Stimulated activated CD8-positive, alpha-beta memory T cell treated with anti-CD3 and anti-CD28 coated beads, Interleukin-4, amount 100 ng/mL, for 24 hours (primary cell): Measurements from ENCODE around the gene NGDN.
"Not testable (repeated sequence)": the region's sequence is repeated elsewhere in the genome, so short reads cannot be mapped to it uniquely, and the experiment has no call there.

Experiments used
- DNase-seq: peaks from one replicate; pipeline ENCODE4 v3.0.0-alpha.2; 2020; ENCODE audit warnings: low read depth

The NGDN gene

GRCh38 chr14:23438101-23438971 is 31.2 kb upstream of the NGDN start:
- no peak for DNase-seq

GRCh38 chr14:23439107-23439835 is 30.2 kb upstream of the NGDN start:
- no peak for DNase-seq

GRCh38 chr14:23441076-23441475 is 28.4 kb upstream of the NGDN start:
- no peak for DNase-seq

- DNase-seq, result no peak
Observed at GRCh38 chr14:23442721-23443356, 26.7 kb upstream of the NGDN start.

- no peak for DNase-seq
Observed at GRCh38 chr14:23443411-23443812, 26.1 kb upstream of the NGDN start.

GRCh38 chr14:23443881-23444280 is 25.6 kb upstream of the NGDN start:
- no peak for DNase-seq

- no peak for DNase-seq
Observed at GRCh38 chr14:23444314-23444713, 25.2 kb upstream of the NGDN start.

GRCh38 chr14:23445773-23446172 is 23.7 kb upstream of the NGDN start:
- DNase-seq, result no peak

- no peak for DNase-seq
Observed at GRCh38 chr14:23446291-23446851, 23.1 kb upstream of the NGDN start.

GRCh38 chr14:23447361-23448350 is 21.8 kb upstream of the NGDN start:
- DNase-seq, result no peak

GRCh38 chr14:23449314-23449713 is 20.2 kb upstream of the NGDN start:
- DNase-seq, result no peak

GRCh38 chr14:23450379-23450778 is 19.1 kb upstream of the NGDN start:
- no peak for DNase-seq

- DNase-seq, result no peak
Observed at GRCh38 chr14:23452237-23452636, 17.3 kb upstream of the NGDN start.

- no peak for DNase-seq
Observed at GRCh38 chr14:23454445-23454856, 15.1 kb upstream of the NGDN start.

GRCh38 chr14:23456883-23457586 is 12.5 kb upstream of the NGDN start:
- DNase-seq, result not testable (repeated sequence)

- DNase-seq, result no peak
Observed at GRCh38 chr14:23457587-23458445, 11.7 kb upstream of the NGDN start.

GRCh38 chr14:23460960-23461359 is 8.5 kb upstream of the NGDN start:
- no peak for DNase-seq

GRCh38 chr14:23464700-23465099 is 4.8 kb upstream of the NGDN start:
- DNase-seq, result no peak

- DNase-seq, result no peak
Observed at GRCh38 chr14:23465261-23465660, 4.2 kb upstream of the NGDN start.

- DNase-seq, result no peak
Observed at GRCh38 chr14:23468704-23469126, 788 bp upstream of the NGDN start.
